ENCODE measurements around the gene PBRM1.
"Not testable (repeated sequence)": the region's sequence is repeated elsewhere in the genome, so short reads cannot be mapped to it uniquely, and the experiment has no call there.

PBRM1 gene

DNA sequence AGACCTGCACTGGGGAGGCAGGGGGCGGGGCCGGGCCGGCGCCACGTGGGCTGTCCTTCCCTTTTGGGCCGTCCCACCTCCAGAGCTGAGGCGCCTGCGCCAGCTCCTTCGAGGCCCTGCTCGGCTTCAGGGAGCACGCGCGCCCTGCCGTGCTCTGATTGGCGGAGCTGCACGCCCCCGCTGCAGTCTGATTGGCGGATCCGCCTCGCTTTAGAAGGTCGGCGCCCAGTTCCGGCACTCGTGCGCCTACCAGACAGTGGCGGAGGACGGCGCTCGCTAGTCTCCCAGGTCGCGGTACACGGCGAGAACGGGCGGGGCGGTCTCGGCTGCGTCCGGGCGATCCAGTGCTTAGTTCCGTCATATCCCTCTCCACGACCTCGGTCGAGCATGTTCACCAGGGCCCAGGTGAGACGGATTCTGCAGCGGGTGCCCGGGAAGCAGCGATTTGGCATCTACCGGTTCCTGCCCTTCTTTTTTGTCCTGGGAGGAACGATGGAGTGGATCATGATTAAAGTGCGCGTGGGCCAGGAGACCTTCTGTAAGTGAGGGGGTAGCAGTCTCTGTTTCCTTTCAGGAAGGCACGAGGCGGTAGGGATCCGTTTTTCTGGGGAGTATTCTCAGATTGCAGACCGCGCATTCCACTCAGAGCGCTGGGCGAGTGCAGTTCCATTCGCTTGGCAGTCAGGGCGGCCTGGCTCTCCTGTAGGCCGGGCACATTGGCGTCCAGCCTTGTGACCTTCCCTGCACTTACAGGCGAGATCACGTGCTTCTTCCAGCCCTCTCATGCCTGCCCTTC, 149.1 kb downstream of the PBRM1 start, which contains the start of gene UQCC5:
Gene UQCC5 (plus strand): TSS at position 237 of the 796 bp plus-strand sequence. CDS start 151 bp downstream, at position 388.
- DNase-seq (ENCODE audit: low read depth) = peak; percentile 98

DNA sequence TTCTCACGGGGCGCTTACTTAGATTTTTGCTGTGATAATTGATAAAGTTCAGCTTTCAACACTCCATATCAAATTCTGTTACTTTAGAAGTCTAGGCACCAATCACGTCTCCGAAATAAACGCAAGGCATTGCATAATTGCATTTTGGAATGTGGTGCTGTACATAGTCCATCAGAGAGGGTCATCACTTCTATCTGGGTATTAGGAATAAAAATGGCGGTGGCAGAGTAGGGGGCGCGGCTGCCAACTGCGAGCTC, 149.7 kb downstream of the PBRM1 start:
- no peak for DNase-seq (ENCODE audit: low read depth)

DNA sequence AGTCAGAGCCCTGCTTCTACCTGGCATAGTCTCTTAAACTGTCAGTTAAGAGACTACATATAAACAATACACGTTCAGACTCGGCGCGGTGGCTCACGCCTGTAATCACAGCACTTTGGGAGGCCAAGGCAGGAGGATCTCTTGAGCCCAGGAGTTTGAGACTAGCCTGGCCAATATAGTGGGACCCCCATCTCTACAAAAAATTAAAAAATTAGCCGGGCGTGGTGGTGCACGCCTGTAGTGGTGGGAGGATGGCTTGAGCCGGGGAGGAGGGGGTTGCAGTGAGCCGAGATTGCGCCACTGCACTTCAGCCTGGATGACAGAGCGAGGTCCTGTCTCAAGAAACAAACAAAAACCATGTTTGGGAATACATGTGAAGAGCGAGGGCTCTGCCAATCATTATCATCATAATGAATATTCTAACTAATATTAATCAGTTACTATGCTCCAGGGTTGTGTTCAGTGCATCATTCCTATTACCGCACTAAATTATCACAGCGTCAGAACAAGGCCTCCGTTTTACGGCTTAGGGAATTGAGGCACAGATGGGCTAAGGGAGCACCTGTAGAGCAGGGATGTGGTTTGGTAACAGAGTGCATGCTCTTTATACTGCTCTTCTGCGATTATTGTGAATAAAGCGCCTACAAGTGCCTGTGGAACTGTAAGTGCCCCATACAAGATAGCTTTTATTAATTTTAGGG, 150.2 kb downstream of the PBRM1 start:
- no peak for DNase-seq (ENCODE audit: low read depth)

DNA sequence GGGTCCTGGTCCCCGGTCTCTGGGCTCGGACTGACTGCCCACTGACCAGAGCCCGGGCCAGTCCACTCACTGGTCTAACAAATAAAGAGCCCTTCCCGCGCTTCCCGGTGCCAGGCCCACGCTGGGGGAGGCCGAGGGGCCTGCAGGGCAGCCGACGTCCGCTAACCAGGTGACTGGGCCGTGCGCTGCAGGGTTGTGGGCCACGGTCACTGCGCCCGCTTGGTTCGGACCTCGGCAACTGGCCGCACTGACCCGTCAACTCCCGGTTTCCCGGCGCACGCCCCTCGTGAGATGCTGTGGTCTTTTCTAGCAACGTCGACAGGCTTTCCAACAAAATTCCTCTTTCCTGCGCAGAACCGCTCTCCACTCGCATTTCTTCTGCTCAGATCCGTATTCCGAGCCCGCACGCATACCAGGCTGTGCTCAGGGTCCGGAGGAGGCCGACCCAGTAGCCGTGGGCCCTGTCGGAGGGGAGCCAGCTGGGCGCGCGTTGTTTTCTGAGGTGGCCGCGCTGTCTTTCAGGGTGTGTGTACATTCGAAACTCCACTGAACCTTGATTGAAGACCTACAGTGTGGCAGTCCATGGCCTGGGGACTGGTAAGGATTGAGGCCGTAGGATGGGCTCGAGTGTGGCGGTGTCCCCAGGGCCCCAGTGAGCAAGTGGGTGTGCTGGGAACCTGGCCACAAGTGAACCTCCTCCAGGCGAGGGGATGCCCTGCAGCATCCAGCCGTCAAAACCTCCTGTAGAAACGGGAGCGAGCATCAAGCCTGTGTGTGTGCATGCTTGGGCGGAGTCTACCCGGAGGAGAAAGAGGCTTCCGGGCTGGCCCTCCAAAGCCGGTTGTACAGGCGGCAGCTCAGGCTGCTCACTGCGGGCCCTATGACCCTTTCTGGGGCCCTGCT, 151.2 kb downstream of the PBRM1 start:
- DNase-seq (ENCODE audit: low read depth) = peak; percentile 33

DNA sequence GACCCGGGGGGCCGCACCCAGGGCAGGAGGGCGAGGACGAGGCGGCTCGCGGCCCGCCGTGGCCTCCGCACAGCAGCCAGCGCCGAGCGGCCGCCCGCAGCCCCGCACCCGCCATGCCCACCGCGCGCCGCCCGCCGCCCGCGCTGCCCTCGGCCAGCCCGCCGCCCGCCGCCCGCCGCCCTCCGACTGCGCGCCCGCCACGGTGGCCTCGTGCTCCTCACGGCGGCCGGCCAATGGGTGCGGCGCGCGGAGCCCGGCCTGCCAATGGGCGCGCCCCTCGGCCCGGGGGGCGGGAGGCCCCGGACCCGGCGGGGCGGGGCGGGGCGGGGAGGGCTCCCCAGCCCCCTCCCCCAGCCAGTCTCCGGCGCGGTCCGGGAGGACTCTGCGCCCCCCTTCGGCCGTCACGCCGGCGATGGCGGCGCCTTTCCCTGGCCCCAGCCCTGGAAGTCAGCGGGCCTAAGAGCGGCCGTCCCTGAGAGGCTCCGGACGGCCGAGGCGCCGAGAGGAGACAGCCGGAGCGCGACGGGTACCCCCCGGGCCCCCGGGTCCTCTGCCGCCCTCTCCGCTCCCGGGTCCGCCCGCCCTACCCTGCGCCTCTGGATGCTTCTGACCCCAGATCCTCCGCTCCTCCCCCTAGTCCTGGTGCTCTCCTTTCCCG, 152.0 kb downstream of the PBRM1 start, which contains the start of gene NT5DC2:
Gene NT5DC2 (minus strand): TSS at position 235 of the 658 bp plus-strand sequence. CDS start 120 bp downstream, at position 115.
- DNase-seq (ENCODE audit: low read depth) = peak; percentile 68

DNA sequence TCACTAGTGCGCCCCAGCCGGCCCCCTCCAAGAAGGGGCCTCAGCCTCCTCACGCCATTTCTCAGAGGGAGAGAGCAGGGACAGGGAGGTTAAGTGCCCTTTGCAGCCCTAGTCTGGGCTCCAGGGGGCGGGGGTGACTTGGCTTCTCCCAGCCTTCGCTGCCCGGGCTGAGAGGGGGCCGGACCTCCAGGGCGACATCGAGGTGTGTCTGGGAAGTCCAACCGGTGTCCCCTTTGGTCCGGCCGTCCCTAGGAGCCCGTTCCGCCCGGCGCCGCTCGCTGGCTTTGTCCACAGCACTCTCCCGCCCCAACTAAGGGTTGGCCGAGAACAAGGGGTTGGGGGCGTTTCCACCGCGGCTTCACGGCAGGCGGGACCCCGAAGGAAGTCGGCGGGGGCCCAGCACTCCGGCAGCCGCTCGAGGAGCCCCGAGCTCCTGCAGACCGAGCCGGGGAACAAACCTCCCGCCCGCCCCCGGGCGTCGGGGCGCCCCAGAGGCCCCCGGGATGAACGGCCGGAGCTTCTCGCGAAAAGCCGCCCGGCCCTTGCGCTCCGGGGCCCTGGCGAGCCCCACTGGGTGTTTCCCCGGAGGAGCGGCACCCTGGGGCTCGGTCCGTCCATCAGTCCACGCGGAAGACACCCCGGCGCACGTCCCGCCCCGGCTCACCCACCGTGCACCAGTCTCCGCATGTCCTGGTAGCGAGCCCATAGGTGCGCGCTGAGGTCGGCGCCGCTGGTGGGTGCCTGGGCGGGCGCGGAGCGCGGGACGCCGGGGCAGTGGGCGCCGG, 152.7 kb downstream of the PBRM1 start:
- DNase-seq (ENCODE audit: low read depth) = no peak

DNA sequence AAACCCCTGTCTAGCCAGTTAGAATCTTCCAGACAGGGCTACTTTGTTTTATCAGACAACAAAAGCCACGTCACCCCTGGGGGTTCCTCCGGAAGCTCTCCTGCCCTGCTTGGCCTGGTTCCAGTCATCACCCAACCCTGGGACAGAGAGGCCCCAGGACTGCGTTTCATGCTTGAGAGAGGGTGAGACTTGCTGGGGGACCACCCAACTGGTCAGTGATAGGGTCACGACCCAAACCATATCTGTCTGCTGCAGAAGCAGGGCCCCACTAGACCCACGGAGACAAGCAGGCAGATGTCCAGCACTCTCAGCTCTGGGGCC, 153.2 kb downstream of the PBRM1 start:
- no peak for DNase-seq (ENCODE audit: low read depth)

DNA sequence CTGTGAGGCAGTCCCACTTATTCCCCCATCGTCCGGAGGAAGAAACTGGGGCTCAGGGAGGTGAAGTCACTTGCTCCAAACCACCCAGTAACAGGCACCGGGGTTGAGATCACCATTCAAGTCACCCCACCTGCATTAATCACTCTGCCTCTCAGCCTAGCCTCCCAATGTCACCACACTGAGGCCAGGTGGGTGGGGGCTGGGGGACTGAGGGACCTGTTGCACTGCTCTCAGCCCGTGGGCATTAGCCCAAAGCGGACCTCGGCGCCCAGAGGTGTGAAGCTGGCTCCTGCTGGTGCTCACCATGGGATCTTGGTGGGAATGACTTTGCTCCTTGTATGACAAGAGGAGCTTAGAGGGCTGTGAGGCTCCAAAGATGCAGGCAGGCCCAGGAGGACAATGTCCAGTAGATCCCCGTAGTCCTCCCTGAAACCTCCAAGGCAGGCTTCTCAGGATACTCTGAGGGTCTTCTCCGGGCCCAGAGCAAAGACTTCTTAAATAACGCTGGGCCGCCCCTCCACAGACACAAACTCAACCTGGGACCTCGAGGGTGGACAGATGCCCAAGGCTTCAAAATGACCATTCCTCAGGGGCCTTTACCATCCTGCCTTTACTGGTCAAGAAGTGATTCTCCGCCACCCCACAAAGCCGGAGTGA, 153.7 kb downstream of the PBRM1 start:
- DNase-seq (ENCODE audit: low read depth) = no peak

DNA sequence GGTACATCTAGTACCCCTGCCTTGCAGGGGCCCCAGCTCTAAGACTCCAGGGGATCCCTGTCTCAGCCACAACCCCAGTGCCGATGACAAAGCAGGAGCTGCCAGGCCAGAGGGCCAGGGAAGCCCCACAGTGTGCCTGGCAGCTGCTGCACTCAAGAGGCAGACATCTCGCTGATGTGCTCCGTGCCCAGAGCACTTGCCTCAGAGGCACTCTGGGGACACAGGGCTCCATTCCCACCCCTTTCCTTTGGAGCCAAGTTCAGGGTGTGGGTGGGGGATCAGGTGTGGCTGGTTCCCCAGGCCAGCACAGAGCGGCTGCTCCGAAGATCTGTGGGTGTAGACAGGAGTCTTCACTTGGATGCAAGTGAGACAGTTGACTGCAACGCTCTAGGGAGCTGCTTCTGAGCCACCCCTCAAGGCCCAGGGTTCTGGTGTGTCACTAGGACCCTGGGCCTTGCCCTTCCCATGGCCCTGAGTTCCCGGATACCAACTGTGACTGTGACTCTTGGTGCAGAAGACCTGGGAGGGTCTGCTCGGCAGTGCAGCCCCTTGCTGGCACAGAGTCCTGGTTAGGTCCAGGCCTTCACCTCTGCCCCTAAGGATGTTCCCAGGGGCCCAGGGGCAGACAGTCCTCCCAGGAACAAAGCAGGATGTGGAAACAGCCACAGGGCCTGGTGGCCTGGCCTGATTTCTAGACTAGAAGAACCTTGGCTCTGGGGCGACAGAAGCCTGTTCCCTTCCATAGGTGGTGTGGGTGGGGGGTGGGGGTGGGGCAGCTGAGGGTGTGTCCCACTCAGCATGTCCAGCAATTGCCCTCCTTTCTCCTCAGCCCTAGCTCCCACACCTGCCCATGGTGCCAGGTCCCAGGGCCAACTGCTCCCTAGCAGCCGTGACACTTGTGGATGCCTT, 154.5 kb downstream of the PBRM1 start:
- DNase-seq (ENCODE audit: low read depth) = no peak

DNA sequence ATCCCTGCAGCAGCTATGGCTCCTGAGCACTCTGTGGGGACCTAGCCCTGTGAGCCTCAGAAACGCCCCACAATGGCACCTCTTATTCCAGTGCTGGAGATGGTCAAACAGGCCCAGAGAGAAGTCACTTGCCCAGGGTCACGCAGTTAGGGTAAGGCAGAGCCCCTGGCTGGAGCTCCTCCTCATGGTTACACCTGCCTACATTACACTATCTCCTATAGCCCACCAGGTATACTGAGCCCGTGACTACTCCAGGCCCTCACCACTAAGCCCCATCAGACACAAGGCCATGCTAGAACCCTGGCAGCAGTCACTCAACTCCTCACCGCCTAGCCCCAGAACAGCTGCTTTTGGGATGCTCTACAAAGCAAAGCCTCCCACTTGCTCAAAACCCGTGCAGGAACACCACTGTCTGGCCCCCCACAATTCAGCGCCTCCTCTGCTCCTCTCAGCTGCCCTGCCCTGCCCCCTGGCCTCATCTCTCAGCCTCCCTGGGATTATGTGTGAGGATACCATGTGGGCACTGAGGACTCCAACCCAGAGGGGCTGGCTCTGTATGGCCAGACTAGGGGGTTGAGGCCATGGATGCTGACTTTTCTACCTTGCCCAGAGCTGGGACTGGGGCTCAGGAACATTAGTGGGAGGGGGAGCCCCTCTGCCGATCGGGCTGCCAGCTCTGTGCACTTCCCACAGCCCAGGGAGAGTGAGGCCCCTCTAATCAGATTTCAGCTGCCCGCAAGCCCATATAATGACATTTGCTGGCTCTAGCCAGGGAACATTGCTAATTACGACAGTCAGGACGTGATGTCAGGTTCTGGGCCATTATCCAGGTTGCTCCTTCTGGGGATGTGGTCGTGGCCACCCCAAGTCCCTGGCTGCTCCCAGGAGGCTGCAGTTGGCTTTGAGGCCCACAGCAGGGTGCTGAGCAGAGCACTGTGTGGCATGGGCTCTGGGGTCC, 156.1 kb downstream of the PBRM1 start:
- peak; percentile 55 for DNase-seq (ENCODE audit: low read depth)

DNA sequence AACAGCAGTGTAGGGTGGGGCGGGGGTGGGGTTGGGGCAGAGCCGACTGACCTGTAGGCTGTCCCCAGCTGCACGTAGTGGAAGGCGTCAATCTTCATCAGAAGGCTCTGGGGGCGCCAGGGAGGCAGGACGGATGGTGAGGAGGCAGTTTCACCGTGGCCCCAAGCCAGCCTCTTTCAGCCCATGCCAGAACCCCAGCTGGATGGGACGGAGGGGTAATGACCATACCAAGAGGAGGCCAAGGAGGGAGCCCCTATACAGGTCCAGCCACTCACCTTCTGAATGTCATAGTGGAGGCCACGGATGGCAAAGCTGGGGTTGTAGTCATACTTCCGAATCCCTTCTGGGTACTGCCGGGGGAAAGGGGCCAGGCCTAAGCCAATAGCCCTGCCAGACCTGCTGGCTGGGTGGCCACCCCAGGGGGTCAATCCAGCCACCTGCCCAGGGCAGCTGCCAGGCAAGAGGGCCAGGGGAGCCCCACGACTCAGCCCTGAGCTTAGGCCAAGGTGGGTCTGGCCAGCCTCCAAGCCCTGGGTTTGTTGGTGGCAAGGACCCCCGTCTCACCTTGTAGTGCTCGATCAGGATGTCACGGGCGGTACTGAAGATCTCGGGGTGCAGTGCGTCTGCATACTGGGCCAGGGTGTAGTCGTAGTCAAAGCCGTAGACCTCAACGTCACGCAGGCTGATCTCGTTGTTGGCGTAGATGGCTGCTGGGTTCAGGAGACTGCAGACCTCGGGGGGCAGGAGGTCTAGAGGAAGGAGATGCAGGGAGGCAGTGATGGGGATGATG, 156.9 kb downstream of the PBRM1 start:
- DNase-seq (ENCODE audit: low read depth) = no peak

DNA sequence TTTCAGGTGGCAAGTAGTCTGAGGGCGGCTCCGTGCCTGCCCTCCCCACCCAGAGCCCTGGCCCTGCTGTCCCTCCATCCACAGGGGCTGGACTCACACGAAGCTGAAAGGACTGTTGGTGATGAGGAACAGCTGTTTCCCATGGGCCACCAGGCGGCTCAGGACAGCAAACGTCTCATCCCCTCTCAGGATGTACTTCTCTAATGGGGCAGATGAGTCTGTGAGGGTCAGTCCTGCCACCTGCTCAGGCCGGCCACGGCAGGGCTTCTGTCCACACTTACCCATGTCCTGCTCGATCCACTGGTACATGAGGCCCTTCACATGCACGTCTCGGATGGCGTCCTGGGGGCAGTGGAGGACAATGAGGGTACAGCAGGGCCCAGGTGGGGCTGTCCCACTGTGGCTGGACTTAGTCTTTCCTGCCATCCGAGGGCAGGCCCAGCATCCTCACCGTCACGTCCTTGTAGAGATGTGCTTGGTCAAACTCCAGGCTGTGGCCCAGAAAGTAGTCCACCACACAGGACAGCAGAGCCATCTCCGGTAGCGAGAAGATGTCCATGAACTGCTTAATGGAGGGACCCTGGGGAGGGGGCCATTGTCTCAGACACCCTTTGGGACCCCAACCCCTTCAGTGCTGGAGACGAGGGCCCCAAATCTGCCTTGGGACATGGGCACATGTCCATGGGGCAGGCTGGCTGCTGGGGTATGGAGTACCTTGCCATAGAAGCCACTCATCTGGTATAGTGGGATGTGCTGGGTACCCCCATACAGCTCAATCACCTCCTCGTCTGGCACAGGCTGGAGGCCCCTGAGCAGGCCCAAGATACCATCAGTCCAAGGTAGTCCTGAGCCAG, 157.8 kb downstream of the PBRM1 start:
- DNase-seq (ENCODE audit: low read depth) = no peak

DNA sequence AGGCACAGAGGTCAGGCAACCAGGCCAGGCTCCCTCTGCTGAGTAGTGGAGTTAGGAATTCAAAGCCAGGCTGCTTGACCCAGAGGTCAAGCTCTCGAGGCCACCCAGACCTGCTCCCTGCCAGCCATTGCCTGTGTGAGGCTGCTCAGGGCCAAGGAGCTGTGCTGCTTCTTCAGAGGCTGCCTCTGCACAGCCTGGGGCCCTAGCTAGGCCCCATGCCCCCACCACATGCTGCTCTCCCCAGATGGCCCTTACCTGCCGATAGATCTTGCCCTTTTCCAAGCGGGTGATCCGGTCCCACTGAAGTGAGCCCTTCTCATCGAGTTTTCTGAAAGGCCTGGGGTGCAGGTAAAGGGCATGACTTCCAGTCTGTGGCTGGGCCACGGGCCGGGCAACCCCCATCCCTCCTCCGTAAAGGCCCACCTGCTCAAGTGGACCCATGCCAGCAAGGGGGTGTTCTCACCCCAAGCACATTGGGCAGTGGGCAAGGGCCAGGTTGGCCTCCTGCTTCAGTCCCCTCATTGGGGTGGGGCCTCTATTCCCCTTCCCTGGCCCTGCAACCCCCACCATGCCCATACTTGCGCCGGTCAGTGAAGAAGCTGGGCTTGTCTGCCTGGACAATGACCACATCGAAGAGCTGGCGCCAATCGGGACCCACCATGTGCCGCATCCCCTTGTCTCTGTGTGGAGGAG, 158.5 kb downstream of the PBRM1 start:
- DNase-seq (ENCODE audit: low read depth) = no peak

DNA sequence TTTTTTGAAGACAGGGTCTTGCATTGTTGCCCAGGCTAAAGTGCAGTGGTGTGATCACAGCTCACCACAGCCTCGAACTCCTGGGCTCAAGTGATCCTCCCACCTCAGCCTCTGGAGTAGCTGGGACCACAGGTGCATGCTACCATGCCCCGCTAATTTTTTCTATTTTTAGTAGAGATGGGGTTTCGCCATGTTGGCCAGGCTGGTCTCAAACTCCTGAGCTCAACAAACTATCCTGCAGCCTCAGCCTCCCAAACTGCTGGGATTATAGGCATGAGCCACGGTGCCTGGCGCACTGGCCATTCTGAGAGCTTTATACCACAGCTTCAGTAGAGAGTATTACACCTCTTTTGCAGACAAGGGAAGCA, 159.1 kb downstream of the PBRM1 start:
- DNase-seq (ENCODE audit: low read depth) = not testable (repeated sequence)

DNA sequence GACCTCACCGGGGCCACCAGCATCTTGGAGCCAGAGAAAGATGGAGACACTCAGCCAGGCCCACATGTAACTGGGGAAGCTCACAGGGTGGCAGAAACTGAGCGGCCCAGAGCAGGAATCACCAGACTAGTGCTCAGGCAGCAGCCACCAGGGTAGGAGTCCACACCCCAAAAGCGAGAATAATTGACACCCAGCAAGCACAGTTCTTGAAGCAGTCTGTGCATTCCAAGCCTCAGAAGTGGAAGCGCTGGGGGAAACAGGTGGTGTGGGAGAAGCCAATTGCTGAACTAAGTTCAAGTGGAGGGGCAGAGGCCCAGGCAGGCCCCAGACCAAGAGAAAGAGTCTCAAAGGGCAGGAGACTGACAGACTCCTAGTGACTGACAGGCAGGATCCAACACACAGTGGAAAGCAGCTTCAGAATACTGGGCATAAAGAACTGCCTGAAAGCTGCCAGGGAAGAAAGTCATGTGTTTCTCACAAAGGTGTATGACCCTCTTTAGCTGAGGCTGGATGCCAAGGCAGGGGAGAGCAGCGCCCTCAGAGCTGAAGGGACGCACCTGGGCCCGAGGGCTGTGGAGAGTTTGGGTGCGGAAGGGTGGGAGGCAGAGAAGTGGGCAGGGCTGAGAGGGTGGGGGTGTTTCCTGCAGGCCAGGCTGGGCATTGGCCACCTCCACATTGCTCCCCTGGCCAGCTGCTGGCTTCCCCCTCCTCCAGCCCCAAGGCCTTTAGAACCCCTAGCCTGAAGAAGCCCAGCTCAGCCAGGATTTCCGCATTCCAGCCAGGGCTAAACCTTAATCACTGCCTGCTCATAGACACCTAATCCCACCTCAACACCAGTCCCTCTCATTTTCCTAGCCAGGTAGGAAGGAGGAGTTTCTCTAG, 159.8 kb downstream of the PBRM1 start:
- no peak for DNase-seq (ENCODE audit: low read depth)

Measured in fibroblast of gingiva (primary cell).